Tibial artery (tissue), 4 donors: ENCODE results near the gene SPRED1.

ENCODE experiments used
- DNase-seq, 2 donors: peaks; one replicate each; pipeline ENCODE4 v3.0.0-alpha.2; 2019
- H3K27ac ChIP-seq, 2 donors: fragments of 200-600 bp; sonication (generic) in 1 of 2; 1 replicate in 1 of 2; 2 replicates in 1 of 2; pipeline ENCODE4 v1.5.1; 2018 to 2019; ENCODE audit warnings: mild to moderate bottlenecking in 1 of 2
- H3K27me3 ChIP-seq, 2 donors: fragments of 200-600 bp; sonication (generic) in 1 of 2; one replicate each; pipeline versions ENCODE4 v1.5.1 to v1.6.0; 2016 to 2019
- H3K36me3 ChIP-seq, 3 donors: fragments of 200-600 bp; sonication (generic) in 2 of 3; one replicate each; pipeline ENCODE4 v1.5.1; 2016 to 2019; ENCODE audit warnings: mild to moderate bottlenecking in 2 of 3
- H3K4me1 ChIP-seq, 4 donors: fragments of 200-600 bp; sonication (generic) in 2 of 4; 1 replicate in 3 of 4; 2 replicates in 1 of 4; pipeline ENCODE4 v1.5.1; 2016 to 2019
- H3K4me3 ChIP-seq, 2 donors: fragments of 200-600 bp; sonication (generic) in 1 of 2; 1 replicate in 1 of 2; 2 replicates in 1 of 2; pipeline ENCODE4 v1.5.1; 2018 to 2019; ENCODE audit warnings: mild to moderate bottlenecking in 2 of 2
- H3K9me3 ChIP-seq, 3 donors: fragments of 200-600 bp; sonication (generic) in 1 of 3; one replicate each; pipeline ENCODE4 v1.5.1; 2016 to 2019
- CTCF ChIP-seq, 2 experiments: fragments of 200-600 bp in 1 of 2; fragments of 450-650 bp in 1 of 2; IDR thresholded peaks; one replicate each; pipeline ENCODE4 v1.5.1; 2017 to 2019; ENCODE audit warnings: antibody characterized with exemption in 2 of 2, mild to moderate bottlenecking in 1 of 2, moderate library complexity in 1 of 2
- intact Hi-C: fragments of 100-400 bp; cut with DNase I; formaldehyde crosslinking; loops from one replicate; pipeline ENCODE4 v1.15.0; 2023; ENCODE audit warnings: low total_unique reads

SPRED1 gene

GRCh38 chr15:38238311-38238710 is 14.3 kb upstream of the SPRED1 start:
- intact Hi-C loops, result no loop called here
- Histone ChIP-seq H3K27ac (no peak overlapping the region), H3K4me1 (no peaks in the 10 kb centered on the region), H3K4me3 (no peak overlapping the region), H3K27me3 (no peaks in the 10 kb centered on the region), H3K36me3 (no peaks in the 10 kb centered on the region), H3K9me3 (no peaks in the 10 kb centered on the region)
- DNase-seq, result no peak
- no peak for TF ChIP-seq CTCF (IDR thresholded peaks at IDR 0.05)

GRCh38 chr15:38242055-38242454 is 10.6 kb upstream of the SPRED1 start:
- no peak for TF ChIP-seq CTCF (IDR thresholded peaks at IDR 0.05)
- intact Hi-C loops, result loop anchor here (10.0 kb wide), 1 partner anchor 237 kb away; no protein-coding TSS in a partner anchor

GRCh38 chr15:38243278-38244055 is 9.2 kb upstream of the SPRED1 start:
- H3K4me3 ChIP-seq, result no peak overlapping the region
- H3K4me1 ChIP-seq, result no peaks in the 10 kb centered on the region
- H3K27me3 ChIP-seq, result no peaks in the 10 kb centered on the region
- no peaks in the 10 kb centered on the region for H3K36me3 ChIP-seq
- no peak overlapping the region for H3K27ac ChIP-seq
- TF ChIP-seq CTCF (IDR thresholded peaks at IDR 0.05), result no peak
- intact Hi-C loops, result loop anchor here (10.0 kb wide), 1 partner anchor 239 kb away; no protein-coding TSS in a partner anchor
- no peaks in the 10 kb centered on the region for H3K9me3 ChIP-seq
- no peak for DNase-seq

More at GRCh38 chr15:38242055-38242454, 10.6 kb upstream of the SPRED1 start:
- H3K27me3 ChIP-seq, result no peaks in the 10 kb centered on the region
- H3K36me3 ChIP-seq, result no peaks in the 10 kb centered on the region
- H3K9me3 ChIP-seq, result no peaks in the 10 kb centered on the region
- no peak overlapping the region for H3K4me3 ChIP-seq
- DNase-seq, result no peak
- H3K27ac ChIP-seq, result no peak overlapping the region
- H3K4me1 ChIP-seq, result no peaks in the 10 kb centered on the region

- intact Hi-C loops, result loop anchor here (10.0 kb wide), 1 partner anchor 243 kb away; no protein-coding TSS in a partner anchor
- TF ChIP-seq CTCF (IDR thresholded peaks at IDR 0.05), result no peak
Measured at GRCh38 chr15:38247336-38247735, 5.3 kb upstream of the SPRED1 start.

GRCh38 chr15:38253351-38253781 is 730 bp downstream of the SPRED1 start:
- DNase-seq, result no peak

More at GRCh38 chr15:38247336-38247735, 5.3 kb upstream of the SPRED1 start:
- Histone ChIP-seq H3K27ac (no peak overlapping the region), H3K9me3 (no peaks in the 10 kb centered on the region), H3K4me1 (peaks cover 0 to 5% (median 2%) of the 10 kb centered on the region in 4 donors), H3K36me3 (no peaks in the 10 kb centered on the region), H3K27me3 (no peaks in the 10 kb centered on the region), H3K4me3 (no peak overlapping the region)
- DNase-seq, result no peak

More at GRCh38 chr15:38253351-38253781, 730 bp downstream of the SPRED1 start:
- no peaks in the 10 kb centered on the region for H3K36me3 ChIP-seq
- TF ChIP-seq CTCF (IDR thresholded peaks at IDR 0.05), result no peak
- peak overlapping the region; percentile 99 for H3K27ac ChIP-seq
- no peaks in the 10 kb centered on the region for H3K27me3 ChIP-seq
- H3K4me1 ChIP-seq, result peaks cover 0 to 43% (median 10%) of the 10 kb centered on the region in 4 donors
- no peaks in the 10 kb centered on the region for H3K9me3 ChIP-seq
- intact Hi-C loops, result no loop called here
- peak overlapping the region; percentile 90 to 92 for H3K4me3 ChIP-seq
